K562 (cell line): ENCODE measurements around the gene LPXN. TPM values are rescaled to one million over a fixed set of nuclear protein-coding genes. Genes with fewer than 3 reads are reported as not detected.

ENCODE experiments used
- ATAC-seq: fragments of 200-7000 bp; cut with Tn5 transposase; 3 replicates; pipeline ENCODE4 v1.9.1; 2020; ENCODE audit warnings: moderate library complexity
- BruUV-seq: library from RNA; stranded (reverse); fragments of 400-500 nt; replicated peaks from 2 replicates; lab custom pipeline; 2021; lab: Mats Ljungman, UMichigan
- CTCF ChIA-PET: fragments of 300-600 bp; formaldehyde crosslinking; extraction: SDS; loops from one replicate; lab custom pipeline; 2021; ENCODE audit warnings: low intra/inter-chr PET ratio; lab: Yijun Ruan, JAX
- POLR2A ChIA-PET: fragments of 300-600, 350-650 bp; sonication (Branson Sonifier 250); formaldehyde crosslinking; extraction: SDS; loops from one replicate; lab custom pipeline; 2021; ENCODE audit warnings: antibody characterized with exemption, inconsistent platforms; lab: Yijun Ruan, JAX
- DNase-seq, 4 experiments: peaks; one replicate each; pipeline versions ENCODE4 v3.0.0 to v3.0.0-alpha.2; 2011 to 2018; ENCODE audit warnings: low spot score in 3 of 4, mixed read lengths in 3 of 4; ENCODE audit errors: extremely low read depth in 1 of 4
- FAIRE-seq: peaks from 2 replicates; lab custom pipeline; 2011; peaks lifted over from hg19 to GRCh38; lab: Jason Lieb, UNC
- H2AFZ ChIP-seq: 2 replicates; pipeline ENCODE4 v1.6.0; 2011; ENCODE audit warnings: low read depth, low read length, control low read depth, inconsistent platforms
- H3K27ac ChIP-seq: fragments of 200-600 bp; 3 replicates; pipeline ENCODE4 v1.8.0; 2011; ENCODE audit warnings: low read depth, mild to moderate bottlenecking, control low read depth, inconsistent platforms, low read length, moderate library complexity, mixed read lengths; ENCODE audit errors: extremely low read depth
- H3K27me3 ChIP-seq, 2 experiments: fragments of 300-600 bp in 1 of 2; 2 replicates in 1 of 2; 3 replicates in 1 of 2; pipeline versions ENCODE4 v1.6.0 to v1.8.0; 2011; ENCODE audit warnings: inconsistent platforms in 2 of 2, low read length in 2 of 2, mild to moderate bottlenecking in 1 of 2, mixed read lengths in 1 of 2, moderate library complexity in 1 of 2; ENCODE audit not compliant: control insufficient read depth in 2 of 2, insufficient read depth in 2 of 2
- H3K36me3 ChIP-seq: fragments of 300-600 bp; 3 replicates; pipeline ENCODE4 v1.8.0; 2011; ENCODE audit warnings: mild to moderate bottlenecking, low read length, inconsistent platforms; ENCODE audit not compliant: control insufficient read depth, insufficient read depth
- H3K4me1 ChIP-seq, 2 experiments: fragments of 200-600 bp in 1 of 2; replicated peaks in 1 of 2; 2 replicates in 1 of 2; 3 replicates in 1 of 2; pipeline versions ENCODE4 v1.5.1 to v1.8.0; 2011; ENCODE audit warnings: inconsistent platforms in 2 of 2, low read length in 2 of 2, mild to moderate bottlenecking in 1 of 2, mixed read lengths in 1 of 2, moderate library complexity in 1 of 2; ENCODE audit not compliant: control insufficient read depth in 2 of 2, insufficient read depth in 2 of 2
- H3K4me2 ChIP-seq: 2 replicates; pipeline ENCODE4 v1.6.1; 2011; ENCODE audit warnings: low read length, control low read depth, inconsistent platforms, mixed read lengths; ENCODE audit not compliant: insufficient read depth
- H3K4me3 ChIP-seq: fragments of 200-600 bp; sonication (generic), shearing (Covaris generic); 2 replicates; pipeline ENCODE4 v1.5.1; 2016; ENCODE audit warnings: control low read depth, inconsistent platforms
- H3K79me2 ChIP-seq: fragments of 200-600 bp; 3 replicates; pipeline ENCODE4 v1.8.0; 2011; ENCODE audit warnings: low read length, inconsistent platforms; ENCODE audit not compliant: control insufficient read depth, insufficient read depth
- H3K9ac ChIP-seq, 2 experiments: 2 replicates each; pipeline versions ENCODE4 v1.6.0 to v1.6.1; 2011; ENCODE audit warnings: low read depth in 2 of 2, low read length in 2 of 2, control low read depth in 1 of 2, inconsistent platforms in 1 of 2, mild to moderate bottlenecking in 1 of 2, mixed read lengths in 1 of 2; ENCODE audit not compliant: insufficient read depth in 1 of 2
- H3K9me1 ChIP-seq: one replicate; pipeline ENCODE4 v1.6.0; 2011; ENCODE audit warnings: inconsistent platforms, mild to moderate bottlenecking, low read length, moderate library complexity; ENCODE audit not compliant: control insufficient read depth, insufficient read depth
- H3K9me3 ChIP-seq: replicated peaks from 2 replicates; pipeline ENCODE4 v1.5.1; 2011; ENCODE audit warnings: low read depth, low read length, inconsistent platforms; ENCODE audit not compliant: control insufficient read depth, insufficient read depth
- H4K20me1 ChIP-seq: replicated peaks from 2 replicates; pipeline ENCODE4 v1.6.1; 2011; ENCODE audit warnings: low read length, inconsistent platforms, mixed read lengths; ENCODE audit not compliant: control insufficient read depth, insufficient read depth
- ATF3 ChIP-seq, 2 experiments: fragments of 450-650 bp in 1 of 2; sonication (generic) in 1 of 2; formaldehyde crosslinking in 1 of 2; IDR thresholded peaks in 1 of 2; conservative IDR thresholded peaks in 1 of 2; 2 replicates each; pipeline versions ENCODE4 v1.6.1 to v1.8.1; 2016 to 2023; ENCODE audit warnings: mild to moderate bottlenecking in 2 of 2, moderate library complexity in 2 of 2, inconsistent platforms in 1 of 2, missing genetic modification reagents in 1 of 2
- CEBPB ChIP-seq: fragments of 450-650 bp; IDR thresholded peaks from 2 replicates; pipeline ENCODE4 v1.6.1; 2016; ENCODE audit warnings: missing genetic modification characterization, missing compliant biosample characterization
- CEBPG ChIP-seq, 3 experiments: fragments of 200-800 bp in 1 of 3; sonication (Bioruptor generic) in 1 of 3; sonication (generic) in 1 of 3; formaldehyde crosslinking in 1 of 3; IDR thresholded peaks in 2 of 3; conservative IDR thresholded peaks in 1 of 3; 2 replicates each; pipeline versions ENCODE4 v1.6.1 to v1.8.0; 2016 to 2022; ENCODE audit warnings: missing compliant biosample characterization in 2 of 3, missing genetic modification characterization in 2 of 3, mild to moderate bottlenecking in 1 of 3, missing genetic modification reagents in 1 of 3
- HOMEZ ChIP-seq: fragments of 250-450 bp; sonication (Bioruptor Pico); IDR thresholded peaks from 2 replicates; pipeline ENCODE4 v1.4.0; 2020; ENCODE audit warnings: mild to moderate bottlenecking, moderate library complexity
- ZC3H4 ChIP-seq: sonication (generic); formaldehyde crosslinking; IDR thresholded peaks from 2 replicates; pipeline ENCODE4 v1.9.0; 2021; ENCODE audit warnings: missing genetic modification reagents, borderline replicate concordance
- ZNF232 ChIP-seq: sonication (generic); formaldehyde crosslinking; IDR thresholded peaks from 2 replicates; pipeline ENCODE4 v1.8.0; 2022; ENCODE audit warnings: mild to moderate bottlenecking, missing genetic modification reagents
- WGBS: fragments of 100-300 bp; shearing (Covaris generic); methylation state at CpG from one replicate; pipeline ENCODE4 v1.1.6; 2016; ENCODE audit warnings: low coverage, mixed read lengths; ENCODE audit not compliant: insufficient coverage; ENCODE audit errors: missing lambda C conversion rate; 5-methylcytosine and 5-hydroxymethylcytosine counted together
- in situ Hi-C: fragments of 300-500 bp; cut with MboI; formaldehyde crosslinking; loops from 4 replicates; pipeline ENCODE4 v1.15.0; 2018; ENCODE audit warnings: inconsistent platforms, mixed read lengths
- intact Hi-C: fragments of 100-400 bp; cut with micrococcal nuclease; formaldehyde crosslinking; loops from 2 replicates; pipeline ENCODE4 v1.14.2; 2022
- polyA plus RNA-seq, 8 experiments: library from polyadenylated mRNA; depleted of rRNA in 4 of 8; stranded (reverse) in 5 of 8; unstranded in 3 of 8; fragments of >200 nt; fragmentation: Nextera tagmentation in 2 of 8; fragmentation: Illumina TruSeq in 1 of 8; extraction: Ambion mirVana in 2 of 8; extraction: Trizol in 1 of 8; gene quantifications; 2 replicates each; pipeline versions ENCODE4 v1.2.1 to v1.2.3, GENCODE V29; 2011 to 2014; ENCODE audit warnings: inconsistent platforms in 1 of 8, missing spikeins in 1 of 8
- total RNA-seq, 7 experiments: library from RNA; depleted of rRNA in 6 of 7; stranded (reverse); fragments of >200 nt in 6 of 7; fragmentation: Illumina TruSeq in 2 of 7; extraction: Trizol in 2 of 7; gene quantifications; 2 replicates each; pipeline versions ENCODE4 v1.2.1 to v1.2.3, GENCODE V29; 2011 to 2021; ENCODE audit warnings: low replicate concordance in 1 of 7

The LPXN gene
- total and polyA plus RNA-seq, 9 of the 15 experiments (the other 6 are each of a cell fraction or from before 2014, with no cell fraction given) = 0.73 to 3.1 (median 2.0) TPM

DNA sequence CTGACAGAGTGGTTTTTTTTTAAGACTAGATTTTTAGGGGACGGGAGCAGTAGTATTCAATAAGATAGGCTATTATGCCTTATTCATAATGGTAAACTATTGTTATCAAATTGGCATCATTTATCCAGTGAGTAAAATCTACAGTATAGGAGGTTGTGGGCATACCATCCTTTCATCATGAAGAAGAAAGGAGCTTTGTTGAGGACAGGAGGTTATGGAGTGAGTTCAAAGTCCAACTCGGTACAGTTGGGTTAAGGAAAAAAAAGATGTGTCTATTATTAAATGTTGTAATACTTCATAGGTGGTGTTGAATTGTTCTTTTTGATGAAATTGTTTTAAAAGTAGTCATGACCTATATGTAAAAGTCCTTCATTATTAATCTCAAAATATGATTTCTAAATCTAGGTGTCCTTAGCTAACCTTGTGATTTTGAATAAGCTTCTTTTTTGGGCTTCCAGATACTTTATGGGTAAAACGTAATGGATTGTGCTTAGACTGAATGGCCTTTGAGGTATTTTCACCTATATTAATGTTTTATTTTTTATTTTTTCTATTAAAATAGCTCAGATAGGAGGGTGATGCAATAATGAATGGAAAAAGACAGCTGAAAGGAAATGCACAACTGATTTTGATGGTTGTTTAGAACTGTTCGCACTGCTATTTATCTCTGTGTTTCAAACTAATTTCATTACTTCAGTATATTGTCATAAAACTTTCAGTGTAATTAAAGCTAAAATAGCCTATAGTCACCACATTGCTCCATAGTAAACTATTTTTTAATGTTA is 31.5 kb upstream of the LPXN start:
- Histone ChIP-seq H3K36me3 (peaks cover 48% of the 10 kb centered on the region), H3K4me1 (peaks cover 6 to 15% of the 10 kb centered on the region in 2 experiments; a peak in 4 of 5 replicates), H3K27ac (no peak overlapping the region), H3K79me2 (peaks cover 86% of the 10 kb centered on the region), H3K9ac (no peak overlapping the region), H3K9me3 (no peaks in the 10 kb centered on the region), H3K4me2 (no peak overlapping the region), H3K9me1 (peaks cover 3% of the 10 kb centered on the region), H2AFZ (no peak overlapping the region), H4K20me1 (peaks cover 20% of the 10 kb centered on the region; the same call in 1 of the 2 replicates), H3K4me3 (no peak overlapping the region), H3K27me3 (no peaks in the 10 kb centered on the region)
- TF ChIP-seq ATF3 (IDR thresholded peaks at IDR 0.05) (peak; percentile 74), ATF3 (CRISPR knock-in tag; conservative IDR thresholded peaks at IDR 0.05) (no peak), ZNF232 (CRISPR knock-in tag) (no peak), HOMEZ (CRISPR knock-in tag) (no peak), CEBPG (CRISPR knock-in tag; IDR thresholded peaks at IDR 0.05) (no peak), CEBPG (tag; conservative IDR thresholded peaks at IDR 0.05 in 1 of 2, IDR thresholded peaks at IDR 0.05 in 1 of 2) (peak; percentile 73 to 86), ZC3H4 (CRISPR knock-in tag) (no peak), CEBPB (tag) (peak; percentile 51)
- no peak for ATAC-seq
- ChIA-PET POLR2A (interaction anchor here (0.6 to 1.2 kb wide), 3 partner anchors 10 to 308 kb away, joined by 3 to 4 read pairs (median 4); no protein-coding TSS in a partner anchor), CTCF (no interaction called here)
- intact Hi-C loops = no loop called here
- no peak for FAIRE-seq
- no peak for DNase-seq
- 97% methylated on average over 4 of the region's 4 CpGs for WGBS
- BruUV-seq = no TSS peak
- in situ Hi-C loops = no loop called here
